Measurements from ENCODE around the gene NANOS2. TPM values are rescaled to one million over a fixed set of nuclear protein-coding genes. Genes with fewer than 3 reads are reported as not detected.
A peak's percentile ranks its signal among the peaks of the same experiment; 100 is the strongest.

Gene NANOS2
- total and polyA plus RNA-seq, 2 of the 13 experiments (the other 11 are each of a cell fraction or from before 2014, with no cell fraction given) = not detected

GRCh38 chr19:45882652-45883585 lies 31.7 kb downstream of the NANOS2 start (continued):
- no peak for TF ChIP-seq TERF1 (CRISPR knock-in tag; IDR thresholded peaks at IDR 0.05)
- peak; percentile 65; the same call in 1 of the 2 replicates for TF ChIP-seq NFKBIZ (CRISPR knock-in tag; IDR thresholded peaks at IDR 0.05)
- TF ChIP-seq HMGXB4 (CRISPR knock-in tag; IDR thresholded peaks at IDR 0.05; ENCODE audit: borderline replicate concordance in 1 of 2, low read depth in 1 of 2) = peak; percentile 94
- peak; percentile 91 for TF ChIP-seq SP5 (CRISPR knock-in tag; IDR thresholded peaks at IDR 0.05; ENCODE audit: borderline replicate concordance, low read depth)
- TF ChIP-seq THYN1 (CRISPR knock-in tag; IDR thresholded peaks at IDR 0.05; ENCODE audit: borderline replicate concordance, low read depth) = 0 out of 2 replicates have a peak, but pooled peaks have one; percentile 40
- TF ChIP-seq ZNF543 (CRISPR knock-in tag; IDR thresholded peaks at IDR 0.05) = no peak; the same call in 1 of the 2 replicates
- no peak for TF ChIP-seq MAFK (conservative IDR thresholded peaks at IDR 0.05 in 1 of 2, IDR thresholded peaks at IDR 0.05 in 1 of 2; ENCODE audit: low read length in 2 of 2)
- peak; percentile 80; the same call in 1 of the 2 replicates for TF ChIP-seq REPIN1 (CRISPR knock-in tag; IDR thresholded peaks at IDR 0.05; ENCODE audit: borderline replicate concordance, low read depth)
- TF ChIP-seq GPN1 (CRISPR knock-in tag; IDR thresholded peaks at IDR 0.05; ENCODE audit: borderline replicate concordance) = no peak
- 0 out of 2 replicates have a peak, but pooled peaks have one; percentile 26 for TF ChIP-seq ZNF780A (CRISPR knock-in tag; IDR thresholded peaks at IDR 0.05)
- 0 out of 2 replicates have a peak, but pooled peaks have one; percentile 61 for TF ChIP-seq PBX3 (CRISPR knock-in tag; IDR thresholded peaks at IDR 0.05; ENCODE audit: borderline replicate concordance)
- no peak for TF ChIP-seq ZNF484 (CRISPR knock-in tag; IDR thresholded peaks at IDR 0.05; ENCODE audit: borderline replicate concordance, low read depth)
- peak; percentile 75 for TF ChIP-seq ARID5B (CRISPR knock-in tag; IDR thresholded peaks at IDR 0.05)
- TF ChIP-seq SRSF9 (IDR thresholded peaks at IDR 0.05; ENCODE audit: borderline replicate concordance, insufficient read depth, low read depth, low read length, poor library complexity, severe bottlenecking) = no peak

All from HepG2 (cell line).